Measurements from ENCODE around the gene MCL1.
"Not testable (repeated sequence)": the region's sequence is repeated elsewhere in the genome, so short reads cannot be mapped to it uniquely, and the experiment has no call there.

The MCL1 gene

GRCh38 chr1:150579110-150579944 is at the start of gene MCL1:
TSS of gene MCL1 (minus strand) at chr1:150579610. CDS start at chr1:150579530, 80 bp downstream.
- in situ Hi-C loops (cut with MboI; ENCODE audit: low sequenced_read_pairs): no loop called here

- in situ Hi-C loops (cut with MboI; ENCODE audit: low sequenced_read_pairs): no loop called here
These were observed 49.3 kb upstream of the MCL1 start for GRCh38 chr1:150628766-150629114.

- in situ Hi-C loops (cut with MboI; ENCODE audit: low sequenced_read_pairs): no loop called here
These were observed 48.5 kb upstream of the MCL1 start for GRCh38 chr1:150627826-150628410.

GRCh38 chr1:150626150-150626549 is 46.7 kb upstream of the MCL1 start:
- in situ Hi-C loops (cut with MboI; ENCODE audit: low sequenced_read_pairs): no loop called here

- in situ Hi-C loops (cut with MboI; ENCODE audit: low sequenced_read_pairs): not testable (repeated sequence)
These were observed 45.1 kb upstream of the MCL1 start for GRCh38 chr1:150624546-150624945.

GRCh38 chr1:150624134-150624533 is 44.7 kb upstream of the MCL1 start:
- in situ Hi-C loops (cut with MboI; ENCODE audit: low sequenced_read_pairs): not testable (repeated sequence)

- in situ Hi-C loops (cut with MboI; ENCODE audit: low sequenced_read_pairs): no loop called here
These were observed 43.0 kb upstream of the MCL1 start for GRCh38 chr1:150622303-150622975.

- in situ Hi-C loops (cut with MboI; ENCODE audit: low sequenced_read_pairs): no loop called here
These were observed 42.3 kb upstream of the MCL1 start for GRCh38 chr1:150621497-150622302.

- in situ Hi-C loops (cut with MboI; ENCODE audit: low sequenced_read_pairs): no loop called here
These were observed 41.5 kb upstream of the MCL1 start for GRCh38 chr1:150620919-150621318.

- in situ Hi-C loops (cut with MboI; ENCODE audit: low sequenced_read_pairs): no loop called here
These were observed 40.4 kb upstream of the MCL1 start for GRCh38 chr1:150619576-150620509.

GRCh38 chr1:150615346-150616201 is 36.2 kb upstream of the MCL1 start:
- in situ Hi-C loops (cut with MboI; ENCODE audit: low sequenced_read_pairs): no loop called here

GRCh38 chr1:150613061-150613920 is 33.9 kb upstream of the MCL1 start:
- in situ Hi-C loops (cut with MboI; ENCODE audit: low sequenced_read_pairs): no loop called here

- in situ Hi-C loops (cut with MboI; ENCODE audit: low sequenced_read_pairs): no loop called here
These were observed 32.6 kb upstream of the MCL1 start for GRCh38 chr1:150612014-150612345.

- in situ Hi-C loops (cut with MboI; ENCODE audit: low sequenced_read_pairs): no loop called here
These were observed 31.2 kb upstream of the MCL1 start for GRCh38 chr1:150610576-150610975.

- in situ Hi-C loops (cut with MboI; ENCODE audit: low sequenced_read_pairs): no loop called here
These were observed 30.3 kb upstream of the MCL1 start for GRCh38 chr1:150609732-150610131.

- in situ Hi-C loops (cut with MboI; ENCODE audit: low sequenced_read_pairs): no loop called here
These were observed 27.2 kb upstream of the MCL1 start for GRCh38 chr1:150606463-150607142.

GRCh38 chr1:150605451-150605731 is 26.0 kb upstream of the MCL1 start:
- in situ Hi-C loops (cut with MboI; ENCODE audit: low sequenced_read_pairs): not testable (repeated sequence)

- in situ Hi-C loops (cut with MboI; ENCODE audit: low sequenced_read_pairs): no loop called here
These were observed 24.8 kb upstream of the MCL1 start for GRCh38 chr1:150604226-150604588.
